Hepatic stellate cell (primary cell): ENCODE data around the gene ZNF789.

Experiments
- DNase-seq: peaks from one replicate; pipeline ENCODE4 v3.0.0; 2011; ENCODE audit warnings: low spot score

The ZNF789 gene

GRCh38 chr7:99504603-99505323, 32.1 kb downstream of the ZNF789 start, which contains the start of gene ZKSCAN5:
Gene ZKSCAN5, plus strand, starts transcription at chr7:99504662. Its CDS starts 1,383 bp downstream, at chr7:99506045.
- DNase-seq, result peak; percentile 99

GRCh38 chr7:99505324-99505662, 32.6 kb downstream of the ZNF789 start:
- DNase-seq, result no peak

- peak; percentile 24 for DNase-seq
Measured at GRCh38 chr7:99514050-99514449, 41.4 kb downstream of the ZNF789 start.

- DNase-seq, result no peak
Measured at GRCh38 chr7:99521399-99521798, 48.7 kb downstream of the ZNF789 start.

- DNase-seq, result no peak
Measured at GRCh38 chr7:99525713-99526440, 53.2 kb downstream of the ZNF789 start.

- no peak for DNase-seq
Measured at GRCh38 chr7:99531354-99531765, 58.7 kb downstream of the ZNF789 start.

GRCh38 chr7:99535667-99536066, 63.0 kb downstream of the ZNF789 start:
- DNase-seq, result no peak
